ENCODE results near the gene RRP1B. TPM values are rescaled to one million over a fixed set of nuclear protein-coding genes. Genes with fewer than 3 reads are reported as not detected.

The RRP1B gene
- polyA plus RNA-seq, 1 donor from 2014 or later, result 20.3 TPM

DNA sequence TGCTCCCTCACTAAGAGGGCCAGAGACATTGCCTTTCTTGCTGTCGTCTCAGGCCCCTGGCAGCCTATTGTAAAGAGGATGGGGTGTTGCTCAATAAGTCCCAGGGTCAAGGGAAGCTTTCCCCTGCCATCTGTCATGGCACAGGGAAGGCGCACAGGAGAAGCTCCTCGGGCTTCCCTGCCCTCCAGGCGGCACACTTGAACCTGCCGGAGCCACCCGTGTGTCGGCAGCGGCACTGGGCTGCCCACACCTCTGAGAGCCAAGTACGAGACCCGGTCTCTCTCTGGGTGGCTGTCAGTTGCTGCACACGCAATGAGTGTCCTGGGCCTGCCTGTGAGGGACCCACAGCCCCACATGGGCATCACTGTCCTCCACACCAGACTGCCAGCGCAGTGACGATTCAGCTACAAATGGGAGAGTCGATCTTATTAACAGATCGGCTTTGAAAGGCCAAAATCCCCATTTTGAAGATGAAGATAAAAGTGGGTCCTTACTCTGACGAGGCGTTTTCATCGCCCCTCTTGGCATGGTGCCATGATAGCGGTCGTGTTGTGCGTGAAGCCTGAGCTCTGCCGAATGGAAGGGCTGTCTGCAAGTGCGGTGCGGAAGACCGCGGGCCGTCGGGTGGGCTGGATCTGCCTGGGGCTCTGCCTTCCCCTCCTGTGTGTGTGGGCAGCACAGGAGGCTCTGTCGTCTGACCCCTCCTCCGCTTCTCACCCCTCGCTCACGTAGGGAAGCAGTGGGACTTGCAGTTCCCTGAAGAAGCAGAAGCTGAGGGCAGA is 30.4 kb downstream of the RRP1B start:
- no peak overlapping the region for H3K9ac ChIP-seq (ENCODE audit: low read length)
- no peaks in the 10 kb centered on the region for H3K79me2 ChIP-seq (replicated peaks; ENCODE audit: insufficient read depth, low read length)
- no peak overlapping the region for H3K4me3 ChIP-seq (ENCODE audit: low read length)
- H2AFZ ChIP-seq (ENCODE audit: low read depth, low read length), result no peak overlapping the region
- no peaks in the 10 kb centered on the region for H3K9me2 ChIP-seq (ENCODE audit: insufficient read depth, low read length)
- H3F3A ChIP-seq (ENCODE audit: insufficient read depth, low read length, poor library complexity, severe bottlenecking), result no peaks in the 10 kb centered on the region
- H3K27ac ChIP-seq (ENCODE audit: low read length), result no peak overlapping the region
- H3K9me3 ChIP-seq (ENCODE audit: low read length), result no peaks in the 10 kb centered on the region
- H3K27me3 ChIP-seq (ENCODE audit: insufficient read depth, low read depth, low read length), result no peaks in the 10 kb centered on the region
- H4K20me1 ChIP-seq (ENCODE audit: insufficient read depth), result no peaks in the 10 kb centered on the region
- H3K4me2 ChIP-seq (ENCODE audit: low read length), result no peak overlapping the region
- no peaks in the 10 kb centered on the region for H3K36me3 ChIP-seq (ENCODE audit: insufficient read depth, low read length)
- TF ChIP-seq EZH2 (IDR thresholded peaks at IDR 0.05; ENCODE audit: borderline replicate concordance, insufficient read depth, low read length, poor library complexity, severe bottlenecking) (no peak), EP300 (conservative IDR thresholded peaks at IDR 0.05; ENCODE audit: poor library complexity, severe bottlenecking) (no peak), TAF1 (IDR thresholded peaks at IDR 0.05; ENCODE audit: low read depth) (no peak), REST (IDR thresholded peaks at IDR 0.05; ENCODE audit: borderline replicate concordance) (no peak), SMC3 (conservative IDR thresholded peaks at IDR 0.05; ENCODE audit: poor library complexity) (no peak), MXI1 (conservative IDR thresholded peaks at IDR 0.05; ENCODE audit: poor library complexity, severe bottlenecking) (no peak), CTCF (IDR thresholded peaks at IDR 0.05; ENCODE audit: poor library complexity, severe bottlenecking) (no peak), POLR2AphosphoS5 (IDR thresholded peaks at IDR 0.05) (no peak), RAD21 (conservative IDR thresholded peaks at IDR 0.05) (no peak)

DNA sequence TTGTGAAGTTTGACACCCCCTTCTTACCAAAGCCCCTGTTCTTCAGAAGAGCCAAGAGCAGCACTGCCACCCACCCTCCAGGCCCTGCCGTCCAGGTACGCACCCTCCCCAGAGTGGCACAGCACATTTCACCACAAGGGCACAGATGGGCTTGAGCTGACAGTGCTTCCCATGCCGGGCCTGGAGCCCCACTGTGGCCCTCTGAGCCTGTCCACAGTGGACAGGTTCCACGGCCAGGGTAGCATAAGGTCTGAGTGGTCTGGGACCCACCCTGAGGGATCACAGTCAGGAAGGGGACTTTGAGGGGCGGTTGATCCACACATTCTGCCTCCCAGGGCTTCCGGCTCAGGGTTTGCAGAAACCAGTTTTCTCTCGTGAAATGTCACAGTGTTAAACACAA is 31.0 kb downstream of the RRP1B start:
- no peaks in the 10 kb centered on the region for H3K36me3 ChIP-seq (ENCODE audit: insufficient read depth, low read length)
- H3K9me3 ChIP-seq (ENCODE audit: low read length), result no peaks in the 10 kb centered on the region
- H3K4me2 ChIP-seq (ENCODE audit: low read length), result no peak overlapping the region
- no peak for TF ChIP-seq RAD21 (conservative IDR thresholded peaks at IDR 0.05)
- no peak for TF ChIP-seq CTCF (IDR thresholded peaks at IDR 0.05; ENCODE audit: poor library complexity, severe bottlenecking)
- TF ChIP-seq POLR2AphosphoS5 (IDR thresholded peaks at IDR 0.05), result no peak
- no peak for TF ChIP-seq EZH2 (IDR thresholded peaks at IDR 0.05; ENCODE audit: borderline replicate concordance, insufficient read depth, low read length, poor library complexity, severe bottlenecking)
- H3K79me2 ChIP-seq (replicated peaks; ENCODE audit: insufficient read depth, low read length), result no peaks in the 10 kb centered on the region
- H3K27me3 ChIP-seq (ENCODE audit: insufficient read depth, low read depth, low read length), result no peaks in the 10 kb centered on the region
- no peak overlapping the region for H2AFZ ChIP-seq (ENCODE audit: low read depth, low read length)
- no peak overlapping the region for H3K4me3 ChIP-seq (ENCODE audit: low read length)
- H3K27ac ChIP-seq (ENCODE audit: low read length), result no peak overlapping the region
- H3K9ac ChIP-seq (ENCODE audit: low read length), result no peak overlapping the region
- H3F3A ChIP-seq (ENCODE audit: insufficient read depth, low read length, poor library complexity, severe bottlenecking), result no peaks in the 10 kb centered on the region
- H4K20me1 ChIP-seq (ENCODE audit: insufficient read depth), result no peaks in the 10 kb centered on the region
- no peaks in the 10 kb centered on the region for H3K9me2 ChIP-seq (ENCODE audit: insufficient read depth, low read length)
